Measurements from ENCODE around the gene INTS13. TPM values are rescaled to one million over a fixed set of nuclear protein-coding genes. Genes with fewer than 3 reads are reported as not detected.
"Not testable (repeated sequence)": the region's sequence is repeated elsewhere in the genome, so short reads cannot be mapped to it uniquely, and the experiment has no call there.

The INTS13 gene
- polyA plus RNA-seq, 1 donor (not counting 4 experiments of a cell fraction or from before 2014, with no cell fraction given) = 38.7 TPM

DNA sequence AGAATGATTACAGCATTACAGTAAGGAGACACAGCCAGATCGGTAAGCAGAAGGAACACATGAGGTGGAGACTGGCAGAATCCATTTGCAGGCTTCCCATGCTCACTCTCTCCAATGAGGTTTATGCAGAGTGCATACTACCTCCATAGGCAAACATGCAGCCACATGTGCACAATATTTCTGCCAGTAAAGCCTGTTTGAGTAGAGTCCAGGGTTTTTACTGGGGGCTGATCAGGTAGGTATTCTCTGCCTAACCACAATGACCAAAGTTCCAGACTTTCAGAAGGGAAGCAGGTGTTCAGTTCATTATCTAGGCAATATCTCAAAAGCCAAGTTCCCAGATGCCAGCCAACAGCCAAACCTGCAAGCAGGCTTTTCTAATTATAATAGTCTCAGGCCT, 31.1 kb downstream of the INTS13 start:
- Histone ChIP-seq H3K9ac (ENCODE audit: control insufficient read depth, extremely low read depth, insufficient read depth, low read length) (no peak overlapping the region), H3K79me2 (ENCODE audit: control insufficient read depth, insufficient read depth, low read length) (no peaks in the 10 kb centered on the region), H3K9me1 (ENCODE audit: control insufficient read depth, extremely low read depth, insufficient read depth, low read length) (no peaks in the 10 kb centered on the region), H3K9me3 (ENCODE audit: control insufficient read depth, low read depth, low read length) (no peaks in the 10 kb centered on the region), H3K4me3 (ENCODE audit: control insufficient read depth in 2 of 3, extremely low read depth in 1 of 3, insufficient read depth in 2 of 3, low read depth in 1 of 3, low read length in 3 of 3) (no peak overlapping the region), H3K27ac (ENCODE audit: control insufficient read depth, insufficient read depth, low read length) (no peak overlapping the region), H3K27me3 (ENCODE audit: control insufficient read depth, extremely low read depth, insufficient read depth, low read length) (no peaks in the 10 kb centered on the region), H3K4me2 (ENCODE audit: control insufficient read depth, extremely low read depth, insufficient read depth, low read depth, low read length) (no peak overlapping the region), H3K36me3 (ENCODE audit: control insufficient read depth in 2 of 2, extremely low read depth in 1 of 2, insufficient read depth in 2 of 2, low read length in 2 of 2) (peaks cover 8 to 9% of the 10 kb centered on the region in 2 experiments), H2AFZ (ENCODE audit: control insufficient read depth, low read length) (no peak overlapping the region), H4K20me1 (ENCODE audit: control insufficient read depth, extremely low read depth, insufficient read depth, low read length) (no peaks in the 10 kb centered on the region), H3K4me1 (ENCODE audit: control insufficient read depth, extremely low read depth, insufficient read depth, low read length) (no peaks in the 10 kb centered on the region)
- peak; percentile 13 for FAIRE-seq
- no peak for DNase-seq (ENCODE audit: low read depth, low spot score)
- TF ChIP-seq EZH2 (IDR thresholded peaks at IDR 0.05; ENCODE audit: low read length) (no peak), CTCF (optimal IDR thresholded peaks at IDR 0.05 in 1 of 3, IDR thresholded peaks at IDR 0.05 in 1 of 3, conservative IDR thresholded peaks at IDR 0.05 in 1 of 3; ENCODE audit: extremely low read depth in 1 of 3, insufficient read depth in 2 of 3, low read length in 3 of 3) (no peak)
- dilution Hi-C loops (cut with MboI; ENCODE audit: extremely low pct_ligation_motif_present, low sequenced_read_pairs) = no loop called here

GRCh38 chr12:26906024-26906423, 31.8 kb downstream of the INTS13 start:
- DNase-seq (ENCODE audit: low read depth, low spot score) (no peak), FAIRE-seq (no peak)
- H4K20me1 ChIP-seq (ENCODE audit: control insufficient read depth, extremely low read depth, insufficient read depth, low read length) = no peaks in the 10 kb centered on the region
- H3K36me3 ChIP-seq (ENCODE audit: control insufficient read depth in 2 of 2, extremely low read depth in 1 of 2, insufficient read depth in 2 of 2, low read length in 2 of 2) = peaks cover 8 to 9% of the 10 kb centered on the region in 2 experiments
- no peak overlapping the region for H2AFZ ChIP-seq (ENCODE audit: control insufficient read depth, low read length)
- H3K27me3 ChIP-seq (ENCODE audit: control insufficient read depth, extremely low read depth, insufficient read depth, low read length) = no peaks in the 10 kb centered on the region
- no peak overlapping the region for H3K4me3 ChIP-seq (ENCODE audit: control insufficient read depth in 2 of 3, extremely low read depth in 1 of 3, insufficient read depth in 2 of 3, low read depth in 1 of 3, low read length in 3 of 3)
- no peak overlapping the region for H3K27ac ChIP-seq (ENCODE audit: control insufficient read depth, insufficient read depth, low read length)
- no peaks in the 10 kb centered on the region for H3K4me1 ChIP-seq (ENCODE audit: control insufficient read depth, extremely low read depth, insufficient read depth, low read length)
- no peaks in the 10 kb centered on the region for H3K9me3 ChIP-seq (ENCODE audit: control insufficient read depth, low read depth, low read length)
- H3K79me2 ChIP-seq (ENCODE audit: control insufficient read depth, insufficient read depth, low read length) = no peaks in the 10 kb centered on the region
- H3K9me1 ChIP-seq (ENCODE audit: control insufficient read depth, extremely low read depth, insufficient read depth, low read length) = no peaks in the 10 kb centered on the region
- no peak overlapping the region for H3K4me2 ChIP-seq (ENCODE audit: control insufficient read depth, extremely low read depth, insufficient read depth, low read depth, low read length)
- no peak overlapping the region for H3K9ac ChIP-seq (ENCODE audit: control insufficient read depth, extremely low read depth, insufficient read depth, low read length)
- no peak for TF ChIP-seq EZH2 (IDR thresholded peaks at IDR 0.05; ENCODE audit: low read length)
- TF ChIP-seq CTCF (optimal IDR thresholded peaks at IDR 0.05 in 1 of 3, IDR thresholded peaks at IDR 0.05 in 1 of 3, conservative IDR thresholded peaks at IDR 0.05 in 1 of 3; ENCODE audit: extremely low read depth in 1 of 3, insufficient read depth in 2 of 3, low read length in 3 of 3) = no peak
- dilution Hi-C loops (cut with MboI; ENCODE audit: extremely low pct_ligation_motif_present, low sequenced_read_pairs) = no loop called here

DNA sequence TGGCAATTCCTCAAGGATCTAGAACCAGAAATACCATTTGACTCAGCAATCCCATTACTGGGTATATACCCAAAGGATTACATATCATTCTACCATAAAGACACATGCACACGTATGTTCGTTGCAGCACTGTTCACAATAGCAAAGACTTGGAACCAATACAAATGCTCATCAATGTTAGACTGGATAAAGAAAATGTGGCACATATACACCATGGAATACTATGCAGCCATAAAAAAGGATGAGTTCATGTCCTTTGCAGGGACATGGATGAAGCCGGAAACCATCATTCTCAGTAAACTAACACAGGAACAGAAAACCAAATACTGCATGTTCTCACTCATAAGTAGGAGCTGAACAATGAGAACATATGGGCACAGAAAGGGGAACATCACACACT, 34.4 kb downstream of the INTS13 start:
- DNase-seq (ENCODE audit: low read depth, low spot score); H2AFZ ChIP-seq (ENCODE audit: control insufficient read depth, low read length); H3K79me2 ChIP-seq (ENCODE audit: control insufficient read depth, insufficient read depth, low read length); H4K20me1 ChIP-seq (ENCODE audit: control insufficient read depth, extremely low read depth, insufficient read depth, low read length); H3K9me3 ChIP-seq (ENCODE audit: control insufficient read depth, low read depth, low read length); H3K4me2 ChIP-seq (ENCODE audit: control insufficient read depth, extremely low read depth, insufficient read depth, low read depth, low read length); H3K4me3 ChIP-seq (ENCODE audit: control insufficient read depth in 2 of 3, extremely low read depth in 1 of 3, insufficient read depth in 2 of 3, low read depth in 1 of 3, low read length in 3 of 3); H3K27me3 ChIP-seq (ENCODE audit: control insufficient read depth, extremely low read depth, insufficient read depth, low read length); H3K9ac ChIP-seq (ENCODE audit: control insufficient read depth, extremely low read depth, insufficient read depth, low read length); FAIRE-seq; dilution Hi-C loops (cut with MboI; ENCODE audit: extremely low pct_ligation_motif_present, low sequenced_read_pairs); H3K36me3 ChIP-seq (ENCODE audit: control insufficient read depth in 2 of 2, extremely low read depth in 1 of 2, insufficient read depth in 2 of 2, low read length in 2 of 2); H3K9me1 ChIP-seq (ENCODE audit: control insufficient read depth, extremely low read depth, insufficient read depth, low read length); H3K27ac ChIP-seq (ENCODE audit: control insufficient read depth, insufficient read depth, low read length); H3K4me1 ChIP-seq (ENCODE audit: control insufficient read depth, extremely low read depth, insufficient read depth, low read length): not testable (repeated sequence)

Measured in keratinocyte (primary cell).